HCT116 (cell line): ENCODE data around the gene FTCD.

Experiments
- EZH2 ChIP-seq: fragments of 200-600 bp; sonication (generic); IDR thresholded peaks from 2 replicates; pipeline ENCODE4 v1.6.1; 2017; ENCODE audit warnings: antibody characterized with exemption, mixed run types
- POLR2A ChIP-seq: IDR thresholded peaks from 2 replicates; pipeline ENCODE4 v1.7.0; 2011; ENCODE audit warnings: borderline replicate concordance; ENCODE audit not compliant: insufficient read depth, insufficient read length; ENCODE audit errors: extremely low read depth
- POLR2AphosphoS5 ChIP-seq: IDR thresholded peaks from 2 replicates; pipeline ENCODE4 v1.6.1; 2011; ENCODE audit warnings: mild to moderate bottlenecking, low read depth, low read length, moderate library complexity
- RAD21 ChIP-seq: IDR thresholded peaks from 2 replicates; pipeline ENCODE4 v1.6.1; 2012; ENCODE audit warnings: low read depth, mild to moderate bottlenecking
- SRF ChIP-seq: IDR thresholded peaks from 2 replicates; pipeline ENCODE4 v1.6.1; 2012; ENCODE audit warnings: low read depth
- TF ChIP-seq, protein P1 (sequence below), 3 experiments: fragments of 200-600 bp in 1 of 3; sonication (generic) in 1 of 3; IDR thresholded peaks in 2 of 3; conservative IDR thresholded peaks in 1 of 3; 2 replicates each; pipeline ENCODE4 v1.5.1; 2012 to 2017; ENCODE audit warnings: low read depth in 2 of 3, low read length in 2 of 3, antibody characterized with exemption in 1 of 3, borderline replicate concordance in 1 of 3, control low read depth in 1 of 3, mild to moderate bottlenecking in 1 of 3, mixed read lengths in 1 of 3, mixed run types in 1 of 3, moderate library complexity in 1 of 3; ENCODE audit not compliant: insufficient read depth in 1 of 3
- TF ChIP-seq, protein P2 (sequence below): IDR thresholded peaks from 2 replicates; pipeline ENCODE4 v1.6.1; 2012
- TF ChIP-seq, protein P3 (sequence below): IDR thresholded peaks from 2 replicates; pipeline ENCODE4 v1.6.1; 2011; ENCODE audit warnings: mild to moderate bottlenecking, low read length, moderate library complexity; ENCODE audit not compliant: insufficient replicate concordance; ENCODE audit errors: extremely low read depth

DNA sequence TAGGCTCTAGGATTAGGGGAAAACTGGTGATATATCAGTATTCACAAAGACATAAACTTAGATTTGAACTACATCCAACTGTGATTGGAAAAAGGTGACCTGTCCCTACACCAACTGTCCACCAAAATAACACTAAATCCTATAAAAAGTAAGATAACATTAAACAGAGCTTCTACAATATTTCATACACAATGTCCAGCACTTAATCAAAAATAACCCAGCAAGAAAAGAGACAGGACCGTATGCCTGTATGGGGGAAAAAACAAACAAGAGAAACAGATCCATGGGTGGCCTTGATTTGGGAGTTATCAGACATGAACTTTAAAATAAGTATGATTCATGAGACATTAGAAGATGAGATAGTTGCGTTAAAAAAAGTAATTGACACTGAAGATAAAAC, 67.2 kb downstream of the FTCD start:
- TF ChIP-seq POLR2A (no peak), EZH2 (no peak), POLR2AphosphoS5 (no peak), SRF (no peak), RAD21 (no peak)
- TF ChIP-seq, protein P1, sequence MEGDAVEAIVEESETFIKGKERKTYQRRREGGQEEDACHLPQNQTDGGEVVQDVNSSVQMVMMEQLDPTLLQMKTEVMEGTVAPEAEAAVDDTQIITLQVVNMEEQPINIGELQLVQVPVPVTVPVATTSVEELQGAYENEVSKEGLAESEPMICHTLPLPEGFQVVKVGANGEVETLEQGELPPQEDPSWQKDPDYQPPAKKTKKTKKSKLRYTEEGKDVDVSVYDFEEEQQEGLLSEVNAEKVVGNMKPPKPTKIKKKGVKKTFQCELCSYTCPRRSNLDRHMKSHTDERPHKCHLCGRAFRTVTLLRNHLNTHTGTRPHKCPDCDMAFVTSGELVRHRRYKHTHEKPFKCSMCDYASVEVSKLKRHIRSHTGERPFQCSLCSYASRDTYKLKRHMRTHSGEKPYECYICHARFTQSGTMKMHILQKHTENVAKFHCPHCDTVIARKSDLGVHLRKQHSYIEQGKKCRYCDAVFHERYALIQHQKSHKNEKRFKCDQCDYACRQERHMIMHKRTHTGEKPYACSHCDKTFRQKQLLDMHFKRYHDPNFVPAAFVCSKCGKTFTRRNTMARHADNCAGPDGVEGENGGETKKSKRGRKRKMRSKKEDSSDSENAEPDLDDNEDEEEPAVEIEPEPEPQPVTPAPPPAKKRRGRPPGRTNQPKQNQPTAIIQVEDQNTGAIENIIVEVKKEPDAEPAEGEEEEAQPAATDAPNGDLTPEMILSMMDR (IDR thresholded peaks at IDR 0.05 in 2 of 3, conservative IDR thresholded peaks at IDR 0.05 in 1 of 3; ENCODE audit: borderline replicate concordance in 1 of 3, insufficient read depth in 1 of 3, low read depth in 2 of 3, low read length in 2 of 3) = no peak
- TF ChIP-seq, protein P2, sequence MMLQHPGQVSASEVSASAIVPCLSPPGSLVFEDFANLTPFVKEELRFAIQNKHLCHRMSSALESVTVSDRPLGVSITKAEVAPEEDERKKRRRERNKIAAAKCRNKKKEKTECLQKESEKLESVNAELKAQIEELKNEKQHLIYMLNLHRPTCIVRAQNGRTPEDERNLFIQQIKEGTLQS = no peak
- TF ChIP-seq, protein P3, sequence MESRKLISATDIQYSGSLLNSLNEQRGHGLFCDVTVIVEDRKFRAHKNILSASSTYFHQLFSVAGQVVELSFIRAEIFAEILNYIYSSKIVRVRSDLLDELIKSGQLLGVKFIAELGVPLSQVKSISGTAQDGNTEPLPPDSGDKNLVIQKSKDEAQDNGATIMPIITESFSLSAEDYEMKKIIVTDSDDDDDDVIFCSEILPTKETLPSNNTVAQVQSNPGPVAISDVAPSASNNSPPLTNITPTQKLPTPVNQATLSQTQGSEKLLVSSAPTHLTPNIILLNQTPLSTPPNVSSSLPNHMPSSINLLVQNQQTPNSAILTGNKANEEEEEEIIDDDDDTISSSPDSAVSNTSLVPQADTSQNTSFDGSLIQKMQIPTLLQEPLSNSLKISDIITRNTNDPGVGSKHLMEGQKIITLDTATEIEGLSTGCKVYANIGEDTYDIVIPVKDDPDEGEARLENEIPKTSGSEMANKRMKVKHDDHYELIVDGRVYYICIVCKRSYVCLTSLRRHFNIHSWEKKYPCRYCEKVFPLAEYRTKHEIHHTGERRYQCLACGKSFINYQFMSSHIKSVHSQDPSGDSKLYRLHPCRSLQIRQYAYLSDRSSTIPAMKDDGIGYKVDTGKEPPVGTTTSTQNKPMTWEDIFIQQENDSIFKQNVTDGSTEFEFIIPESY = no peak
